AG04449 (cell line): ENCODE results near the gene NAA25.

ENCODE experiments used
- CTCF ChIA-PET: fragments of 350-600 bp; formaldehyde crosslinking; extraction: SDS; loops from one replicate; lab custom pipeline; 2021; ENCODE audit warnings: antibody characterized with exemption; lab: Yijun Ruan, JAX
- POLR2A ChIA-PET: fragments of 400-600, 350-600 bp; formaldehyde crosslinking; extraction: SDS; loops from one replicate; lab custom pipeline; 2020; ENCODE audit warnings: antibody characterized with exemption, inconsistent platforms; lab: Yijun Ruan, JAX
- DNase-seq: peaks from one replicate; pipeline ENCODE4 v3.0.0-alpha.2; 2010; ENCODE audit warnings: low read depth, low spot score
- H3K4me3 ChIP-seq: 2 replicates; pipeline ENCODE4 v1.5.1; 2011; ENCODE audit warnings: low read depth, mild to moderate bottlenecking, control low read depth, low read length
- TF ChIP-seq, protein P1 (sequence below): IDR thresholded peaks from one replicate; pipeline ENCODE4 v1.5.1; 2011; ENCODE audit warnings: mild to moderate bottlenecking, moderate library complexity, low read length, control low read depth, inconsistent platforms; ENCODE audit not compliant: insufficient read depth; ENCODE audit errors: missing control alignments

The NAA25 gene

GRCh38 chr12:112025808-112026375, 82.7 kb downstream of the NAA25 start:
- DNase-seq: no peak
- no peak overlapping the region for H3K4me3 ChIP-seq
- ChIA-PET CTCF (interaction anchor here (1.4 to 1.9 kb wide), 2 partner anchors 12 to 24 kb away, joined by 3 to 5 read pairs; partner anchors contain the start of gene ERP29), POLR2A (no interaction called here)
- TF ChIP-seq, protein P1, sequence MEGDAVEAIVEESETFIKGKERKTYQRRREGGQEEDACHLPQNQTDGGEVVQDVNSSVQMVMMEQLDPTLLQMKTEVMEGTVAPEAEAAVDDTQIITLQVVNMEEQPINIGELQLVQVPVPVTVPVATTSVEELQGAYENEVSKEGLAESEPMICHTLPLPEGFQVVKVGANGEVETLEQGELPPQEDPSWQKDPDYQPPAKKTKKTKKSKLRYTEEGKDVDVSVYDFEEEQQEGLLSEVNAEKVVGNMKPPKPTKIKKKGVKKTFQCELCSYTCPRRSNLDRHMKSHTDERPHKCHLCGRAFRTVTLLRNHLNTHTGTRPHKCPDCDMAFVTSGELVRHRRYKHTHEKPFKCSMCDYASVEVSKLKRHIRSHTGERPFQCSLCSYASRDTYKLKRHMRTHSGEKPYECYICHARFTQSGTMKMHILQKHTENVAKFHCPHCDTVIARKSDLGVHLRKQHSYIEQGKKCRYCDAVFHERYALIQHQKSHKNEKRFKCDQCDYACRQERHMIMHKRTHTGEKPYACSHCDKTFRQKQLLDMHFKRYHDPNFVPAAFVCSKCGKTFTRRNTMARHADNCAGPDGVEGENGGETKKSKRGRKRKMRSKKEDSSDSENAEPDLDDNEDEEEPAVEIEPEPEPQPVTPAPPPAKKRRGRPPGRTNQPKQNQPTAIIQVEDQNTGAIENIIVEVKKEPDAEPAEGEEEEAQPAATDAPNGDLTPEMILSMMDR: no peak

DNA sequence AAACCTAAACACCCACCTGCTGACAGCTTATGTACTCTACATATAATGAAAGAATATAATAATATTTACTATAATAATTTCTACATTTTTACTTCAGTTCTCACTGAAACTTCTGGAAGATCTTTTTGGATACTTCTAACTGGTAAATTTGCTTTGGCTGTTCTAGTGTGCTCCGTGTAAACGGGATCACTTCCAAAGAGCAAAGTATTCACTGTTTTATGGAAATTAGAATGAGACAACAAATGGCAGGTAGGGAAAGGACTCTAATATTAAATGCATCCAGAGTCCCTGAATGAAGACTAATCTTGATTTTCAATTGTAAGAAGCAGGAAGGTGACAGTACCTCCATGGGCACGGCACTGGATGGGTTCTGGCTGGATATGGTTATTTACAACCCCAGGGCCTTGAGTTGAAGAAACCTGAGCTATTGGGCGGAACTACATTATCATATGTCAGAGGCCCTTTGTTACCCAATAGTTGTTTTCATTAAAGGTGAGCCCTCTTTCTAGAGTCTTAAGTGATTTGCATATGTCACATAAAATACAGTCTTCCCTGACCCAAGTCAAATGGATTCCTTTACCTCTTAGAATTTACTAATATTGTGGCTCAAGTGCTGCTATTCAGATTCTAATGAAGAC, 84.7 kb downstream of the NAA25 start:
- TF ChIP-seq, protein P1: no peak
- ChIA-PET CTCF (interaction anchor here (0.6 to 2.5 kb wide), 4 partner anchors 10 to 174 kb away, joined by 3 to 13 read pairs (median 4); partner anchors contain the start of genes ERP29 and TMEM116), POLR2A (no interaction called here)
- no peak for DNase-seq
- H3K4me3 ChIP-seq: no peak overlapping the region

DNA sequence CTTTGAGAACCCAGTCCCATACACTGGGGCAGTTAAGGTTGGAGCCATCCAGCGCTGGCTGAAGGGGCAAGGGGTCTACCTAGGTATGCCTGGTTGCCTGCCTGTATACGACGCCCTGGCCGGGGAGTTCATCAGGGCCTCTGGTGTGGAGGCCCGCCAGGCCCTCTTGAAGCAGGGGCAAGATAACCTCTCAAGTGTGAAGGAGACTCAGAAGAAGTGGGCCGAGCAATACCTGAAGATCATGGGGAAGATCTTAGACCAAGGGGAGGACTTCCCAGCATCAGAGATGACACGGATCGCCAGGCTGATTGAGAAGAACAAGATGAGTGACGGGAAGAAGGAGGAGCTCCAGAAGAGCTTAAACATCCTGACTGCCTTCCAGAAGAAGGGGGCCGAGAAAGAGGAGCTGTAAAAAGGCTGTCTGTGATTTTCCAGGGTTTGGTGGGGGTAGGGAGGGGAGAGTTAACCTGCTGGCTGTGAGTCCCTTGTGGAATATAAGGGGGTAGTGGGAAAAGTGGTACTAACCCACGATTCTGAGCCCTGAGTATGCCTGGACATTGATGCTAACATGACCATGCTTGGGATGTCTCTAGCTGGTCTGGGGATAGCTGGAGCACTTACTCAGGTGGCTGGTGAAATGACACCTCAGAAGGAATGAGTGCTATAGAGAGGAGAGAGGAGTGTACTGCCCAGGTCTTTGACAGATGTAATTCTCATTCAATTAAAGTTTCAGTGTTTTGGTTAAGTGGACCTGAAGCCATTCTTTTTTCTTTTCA, 86.2 kb downstream of the NAA25 start:
- CTCF ChIA-PET: interaction anchor here (1.5 to 2.5 kb wide), 2 partner anchors 9 kb away, joined by 4 to 13 read pairs; partner anchors contain the start of genes ERP29 and TMEM116
- TF ChIP-seq, protein P1: no peak
- DNase-seq: no peak
- POLR2A ChIA-PET: interaction anchor here (1.2 kb wide), 1 partner anchor 10 kb away, joined by 4 read pairs; the partner anchor contains the start of genes ERP29 and TMEM116
- no peak overlapping the region for H3K4me3 ChIP-seq

- ChIA-PET CTCF (no interaction called here), POLR2A (interaction anchor here (1.2 kb wide), 1 partner anchor 8 kb away, joined by 4 read pairs; the partner anchor contains the start of genes ERP29 and TMEM116)
- H3K4me3 ChIP-seq: no peak overlapping the region
- DNase-seq: no peak
- TF ChIP-seq, protein P1: no peak
Measured at GRCh38 chr12:112020947-112021457, 87.6 kb downstream of the NAA25 start.

DNA sequence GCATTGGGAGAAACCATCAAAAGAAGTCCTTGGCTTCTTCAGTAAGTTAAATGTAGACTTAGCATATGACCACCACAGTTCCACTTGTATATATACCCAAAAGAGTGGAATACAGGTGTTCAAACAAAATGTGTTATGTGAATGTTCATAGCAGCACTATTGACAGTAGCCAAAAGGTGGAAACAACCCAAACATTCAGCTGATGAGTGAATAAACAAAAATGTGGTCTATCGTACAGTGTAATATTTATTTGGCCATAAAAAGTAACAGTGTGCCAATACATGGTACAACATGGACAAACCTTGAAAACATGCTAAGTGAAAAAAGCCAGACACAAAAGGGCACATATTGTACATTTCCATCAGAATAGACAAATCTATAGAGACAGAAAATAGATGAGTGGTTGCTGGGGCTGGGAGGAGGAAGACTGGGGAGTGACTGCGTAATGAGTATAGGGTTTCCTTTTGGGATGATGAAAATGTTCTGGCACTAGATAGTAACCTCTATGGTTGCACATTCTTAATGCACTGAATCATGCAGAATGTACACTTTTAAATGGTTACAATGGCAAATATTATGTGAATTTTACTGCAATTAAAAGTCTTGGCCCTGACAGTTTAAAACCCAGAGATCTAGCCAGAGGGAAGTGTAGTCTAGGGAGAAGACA, 89.9 kb downstream of the NAA25 start:
- H3K4me3 ChIP-seq: no peak overlapping the region
- CTCF ChIA-PET: interaction anchor here (1.1 kb wide), 1 partner anchor 21 kb away, joined by 3 read pairs; no protein-coding TSS in a partner anchor
- TF ChIP-seq, protein P1: no peak
- peak; percentile 57 for DNase-seq
- POLR2A ChIA-PET: no interaction called here
